ENCODE measurements around the gene TRAPPC4.

GRCh38 chr11:119026970-119027369, 8.4 kb downstream of the TRAPPC4 start:
- no peak for TF ChIP-seq CTCF (IDR thresholded peaks at IDR 0.05)
- TF ChIP-seq POLR2A (IDR thresholded peaks at IDR 0.05) = no peak
